BJ (cell line): ENCODE data around the gene ANKRD11. TPM values are rescaled to one million over a fixed set of nuclear protein-coding genes. Genes with fewer than 3 reads are reported as not detected.

Experiments used
- CTCF ChIA-PET: fragments of 350-600 bp; formaldehyde crosslinking; extraction: SDS; loops from one replicate; lab custom pipeline; 2021; ENCODE audit warnings: antibody characterized with exemption, inconsistent platforms; lab: Yijun Ruan, JAX
- POLR2A ChIA-PET: fragments of 300-600 bp; sonication (Branson Sonifier 250); formaldehyde crosslinking; extraction: SDS; loops from one replicate; lab custom pipeline; 2021; ENCODE audit warnings: antibody characterized with exemption; lab: Charles Lee
- DNase-seq: peaks from one replicate; pipeline ENCODE4 v3.0.0-alpha.2; 2011; ENCODE audit warnings: low read depth
- H3K27me3 ChIP-seq: 2 replicates; pipeline ENCODE4 v1.6.0; 2011; ENCODE audit warnings: low read length; ENCODE audit not compliant: control insufficient read depth, insufficient read depth
- H3K36me3 ChIP-seq: 2 replicates; pipeline ENCODE4 v1.5.1; 2011; ENCODE audit warnings: low read length; ENCODE audit not compliant: control insufficient read depth, insufficient read depth
- H3K4me3 ChIP-seq: 2 replicates; pipeline ENCODE4 v1.5.1; 2011; ENCODE audit warnings: low read depth, mild to moderate bottlenecking, control low read depth, low read length
- CTCF ChIP-seq: IDR thresholded peaks from 2 replicates; pipeline ENCODE4 v1.5.1; 2011; ENCODE audit warnings: low read depth, mild to moderate bottlenecking, control low read depth, inconsistent platforms, low read length, moderate library complexity; ENCODE audit not compliant: insufficient read depth
- polyA plus RNA-seq: library from polyadenylated mRNA; depleted of rRNA; stranded (reverse); fragments of >200 nt; gene quantifications from 2 replicates; pipeline ENCODE4 v1.2.3, GENCODE V29; 2011

ANKRD11 gene
- polyA plus RNA-seq, 1 experiment, result 61.8 TPM

- Histone ChIP-seq H3K4me3 (no peak overlapping the region), H3K36me3 (no peaks in the 10 kb centered on the region; the same call in 1 of the 2 replicates), H3K27me3 (no peaks in the 10 kb centered on the region)
- TF ChIP-seq CTCF, result no peak
- no peak for DNase-seq
- ChIA-PET CTCF (no interaction called here), POLR2A (no interaction called here)
Observed at GRCh38 chr16:89502081-89502843, 11.9 kb upstream of the ANKRD11 start.

- ChIA-PET CTCF (no interaction called here), POLR2A (no interaction called here)
- no peaks in the 10 kb centered on the region for H3K27me3 ChIP-seq
- no peak for TF ChIP-seq CTCF
- no peak overlapping the region for H3K4me3 ChIP-seq
- DNase-seq, result no peak
- no peaks in the 10 kb centered on the region; the same call in 1 of the 2 replicates for H3K36me3 ChIP-seq
Observed at GRCh38 chr16:89499767-89500166, 9.4 kb upstream of the ANKRD11 start.

- Histone ChIP-seq H3K4me3 (no peak overlapping the region), H3K27me3 (no peaks in the 10 kb centered on the region), H3K36me3 (no peaks in the 10 kb centered on the region; the same call in 1 of the 2 replicates)
- CTCF ChIA-PET, result interaction anchor here (0.6 to 0.7 kb wide), 2 partner anchors 13 to 41 kb away, joined by 3 to 4 read pairs; no protein-coding TSS in a partner anchor
- no peak for DNase-seq
- POLR2A ChIA-PET, result interaction anchor here (0.6 kb wide), 1 partner anchor 8 kb away, joined by 6 read pairs; no protein-coding TSS in a partner anchor
- TF ChIP-seq CTCF, result no peak
Observed at GRCh38 chr16:89498839-89499238, 8.5 kb upstream of the ANKRD11 start.

- CTCF ChIA-PET, result interaction anchor here (0.6 to 1.5 kb wide), 7 partner anchors 9 to 832 kb away, joined by 3 to 5 read pairs (median 3); partner anchors contain the start of genes MVD and SPG7
- no peak for DNase-seq
- Histone ChIP-seq H3K4me3 (no peak overlapping the region), H3K27me3 (no peaks in the 10 kb centered on the region), H3K36me3 (no peaks in the 10 kb centered on the region; the same call in 1 of the 2 replicates)
- POLR2A ChIA-PET, result no interaction called here
- no peak for TF ChIP-seq CTCF
Observed at GRCh38 chr16:89495121-89495520, 4.8 kb upstream of the ANKRD11 start.

GRCh38 chr16:89493776-89494175 is 3.4 kb upstream of the ANKRD11 start:
- no peak for DNase-seq
- H3K27me3 ChIP-seq, result no peaks in the 10 kb centered on the region
- ChIA-PET CTCF (no interaction called here), POLR2A (no interaction called here)
- H3K4me3 ChIP-seq, result no peak overlapping the region
- no peak for TF ChIP-seq CTCF
- no peaks in the 10 kb centered on the region; the same call in 1 of the 2 replicates for H3K36me3 ChIP-seq
